Aortic smooth muscle cell (primary cell): ENCODE results near the gene AGK. TPM values are rescaled to one million over a fixed set of nuclear protein-coding genes. Genes with fewer than 3 reads are reported as not detected.

Source experiments
- total RNA-seq: library from RNA; depleted of rRNA; stranded (reverse); fragments of >200 nt; gene quantifications from 2 replicates; pipeline ENCODE4 v1.2.3, GENCODE V29; 2014

Gene AGK
- total RNA-seq, result 16.9 and 20.1 TPM in 2 replicates

GRCh38 chr7:141551094-141551781 lies at the start of gene AGK:
Gene AGK (plus strand): TSS chr7:141551410. CDS start chr7:141555467, 4,057 bp downstream.

DNA sequence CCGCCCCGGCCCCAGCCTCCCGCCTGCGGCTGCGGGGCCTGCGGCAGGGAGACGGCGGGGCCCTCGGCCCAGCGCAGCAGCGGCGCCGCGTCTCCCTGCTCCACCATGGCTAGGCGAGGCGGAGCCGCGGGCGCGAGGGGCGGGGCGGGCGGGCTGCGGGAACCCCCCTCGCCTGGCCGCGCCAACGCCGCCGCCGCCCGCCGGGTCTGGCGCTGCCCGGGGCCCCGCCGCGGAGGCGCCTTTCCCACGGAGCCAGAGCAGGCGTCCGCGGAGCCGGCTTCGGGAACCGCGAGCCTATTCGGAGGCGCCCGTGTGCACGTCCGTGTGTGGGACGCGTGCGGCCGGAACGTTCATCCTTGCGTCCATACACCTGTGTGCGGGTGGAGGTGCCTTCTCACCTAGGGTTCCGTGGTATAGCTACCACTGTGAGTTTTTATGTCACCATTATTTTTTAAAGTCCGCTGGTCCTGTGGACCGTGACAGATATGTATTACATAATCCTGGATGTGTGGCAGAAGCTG lies 150.9 kb downstream of the AGK start, which contains the start of gene DENND11:
TSS of gene DENND11 (minus strand) at position 120 of the 521 bp plus-strand sequence. CDS start at position 107, 13 bp downstream.

Other genes starting within 250 kb of the AGK start
- gene DENND11, start 150.8 kb downstream of the AGK start, total RNA-seq, result 7.5 and 9.0 TPM in 2 replicates
- gene WEE2, start 156.9 kb downstream of the AGK start, total RNA-seq, result not detected in 2 replicates
- gene SSBP1, start 186.9 kb downstream of the AGK start, total RNA-seq, result 172 and 203 TPM in 2 replicates
- 0.92 and 1.5 TPM in 2 replicates for gene TAS2R3, start 212.7 kb downstream of the AGK start, total RNA-seq
- gene TAS2R4, start 225.3 kb downstream of the AGK start, total RNA-seq, result 0.99 and 1.2 TPM in 2 replicates
- 0.79 and 0.81 TPM in 2 replicates for gene TAS2R5, start 238.8 kb downstream of the AGK start, total RNA-seq